Measurements from ENCODE around the gene MYO18A.
"Not testable (repeated sequence)": the region's sequence is repeated elsewhere in the genome, so short reads cannot be mapped to it uniquely, and the experiment has no call there.

The MYO18A gene

GRCh38 chr17:29095439-29095838 is 84.8 kb downstream of the MYO18A start:
- DNase-seq: no peak

GRCh38 chr17:29094101-29094708 is 86.0 kb downstream of the MYO18A start:
- no peak for DNase-seq

DNA sequence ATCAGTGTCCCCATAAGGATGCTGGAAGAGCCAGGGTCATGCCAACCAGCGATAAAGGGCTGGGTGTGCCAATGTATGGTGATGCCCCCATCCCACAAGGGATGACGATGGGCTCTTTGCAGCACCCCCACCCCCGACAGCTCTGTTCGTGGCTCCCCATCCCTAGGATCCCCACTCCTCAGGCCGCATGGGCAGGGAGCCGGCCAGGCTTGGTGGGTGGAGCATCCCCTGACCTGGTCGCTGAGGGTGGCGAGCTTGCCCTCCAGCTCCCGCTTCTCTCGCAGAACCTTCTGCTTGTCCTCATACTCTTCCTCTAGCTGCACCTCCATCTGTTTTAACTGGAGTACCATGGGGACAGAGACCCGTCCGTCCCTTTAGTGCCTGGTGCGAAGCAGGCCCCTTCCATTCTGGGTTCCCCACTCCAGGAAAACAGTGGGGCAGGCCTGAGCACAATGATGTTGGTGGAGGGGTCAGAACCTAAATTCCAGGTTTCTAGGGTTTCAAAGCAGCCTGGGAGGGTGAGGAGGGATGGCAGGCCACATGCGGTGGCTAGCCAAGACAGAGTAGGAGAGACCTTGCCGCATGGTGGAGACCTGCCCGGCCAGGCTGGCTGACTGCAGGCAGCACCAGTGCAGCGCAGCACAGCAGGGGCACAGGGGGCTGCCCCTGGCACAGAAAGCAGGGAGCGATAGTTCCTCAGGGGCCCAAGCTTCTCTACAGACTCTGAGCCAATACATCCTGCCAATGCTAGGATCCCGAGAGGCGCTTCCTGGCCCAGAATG is 86.9 kb downstream of the MYO18A start:
- DNase-seq: no peak

- DNase-seq: no peak
Observed at GRCh38 chr17:29091606-29092289, 88.5 kb downstream of the MYO18A start.

- DNase-seq: no peak
Observed at GRCh38 chr17:29090750-29091605, 89.2 kb downstream of the MYO18A start.

DNA sequence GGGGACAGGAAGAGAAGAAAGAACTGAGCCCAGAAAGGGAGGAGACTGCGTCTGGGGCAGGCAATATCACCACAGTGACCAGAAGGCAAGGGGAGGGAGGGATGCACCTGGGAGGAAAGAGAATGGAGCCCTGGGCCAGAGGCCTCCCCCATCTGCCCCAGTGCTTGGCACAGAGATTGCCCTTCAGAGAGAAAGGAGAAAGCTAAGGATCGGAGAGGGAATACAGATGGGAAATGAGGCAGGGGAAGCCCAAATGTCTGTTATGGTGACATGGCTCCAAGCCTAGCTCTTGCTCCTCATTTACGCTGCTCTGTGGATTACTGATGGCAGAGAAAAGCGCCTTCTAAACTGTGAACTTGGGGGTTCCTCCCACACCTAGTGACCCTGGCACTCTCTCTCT is 90.1 kb downstream of the MYO18A start:
- no peak for DNase-seq

- DNase-seq: no peak
Observed at GRCh38 chr17:29089601-29090044, 90.6 kb downstream of the MYO18A start.

GRCh38 chr17:29088782-29089181 is 91.4 kb downstream of the MYO18A start:
- not testable (repeated sequence) for DNase-seq

DNA sequence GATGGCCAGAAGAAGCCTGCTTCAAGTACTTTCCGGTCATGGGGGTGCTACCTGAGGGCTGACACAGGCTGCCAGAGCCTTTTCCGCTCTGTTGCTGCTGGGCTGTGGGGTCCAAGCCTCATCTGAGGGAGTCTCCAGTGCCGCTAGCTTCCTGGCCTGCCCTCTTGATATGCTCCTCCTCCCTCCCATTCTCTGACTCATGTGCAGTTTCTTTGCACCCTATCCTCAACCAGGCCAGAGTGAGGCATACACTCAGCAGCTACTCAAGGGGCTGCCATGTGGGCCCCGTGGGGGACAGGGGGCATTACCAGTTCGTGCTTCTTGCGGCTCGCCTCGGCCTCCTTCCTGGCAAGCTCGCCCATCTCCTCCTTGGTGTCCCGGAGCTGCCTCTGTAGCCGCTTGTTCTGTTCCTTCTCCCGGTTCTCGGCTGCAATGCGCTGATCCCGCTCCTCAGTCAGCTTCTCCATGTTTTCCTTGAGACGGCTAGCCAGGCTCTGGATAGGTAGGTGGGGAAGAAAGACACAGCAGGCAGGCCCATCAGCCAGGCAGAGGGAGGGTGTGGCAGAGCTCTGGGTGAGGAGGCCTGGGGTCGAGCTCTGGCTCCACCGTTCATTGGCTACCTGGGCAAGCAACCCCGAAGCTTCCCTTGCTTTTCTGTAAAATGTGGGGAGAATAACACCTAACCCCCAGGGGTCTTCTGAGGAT is 93.4 kb downstream of the MYO18A start:
- no peak for DNase-seq

- no peak for DNase-seq
Observed at GRCh38 chr17:29085223-29085622, 95.0 kb downstream of the MYO18A start.

- DNase-seq: no peak
Observed at GRCh38 chr17:29084541-29085146, 95.6 kb downstream of the MYO18A start.

DNA sequence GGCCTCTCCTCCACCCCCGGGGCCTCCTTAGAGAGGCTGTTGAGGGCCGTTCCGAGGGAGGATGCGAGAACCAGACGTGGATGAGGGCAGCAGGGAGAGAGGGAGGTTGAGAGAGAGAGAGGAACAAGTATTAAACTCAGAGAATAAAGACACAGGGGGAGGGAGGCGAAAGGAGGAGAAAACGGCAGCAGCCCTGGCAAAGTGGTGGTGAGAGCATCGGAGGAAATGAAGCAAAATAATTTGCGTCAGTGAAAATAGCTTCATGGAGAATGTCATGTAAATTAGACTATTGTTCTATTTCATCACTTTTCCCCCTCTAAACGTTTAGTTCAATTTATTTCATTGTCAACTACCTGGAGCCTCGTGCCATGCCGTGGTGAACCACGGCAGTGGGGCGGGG is 99.2 kb downstream of the MYO18A start:
- DNase-seq: no peak

- DNase-seq: no peak
Observed at GRCh38 chr17:29080323-29080722, 99.9 kb downstream of the MYO18A start.

DNA sequence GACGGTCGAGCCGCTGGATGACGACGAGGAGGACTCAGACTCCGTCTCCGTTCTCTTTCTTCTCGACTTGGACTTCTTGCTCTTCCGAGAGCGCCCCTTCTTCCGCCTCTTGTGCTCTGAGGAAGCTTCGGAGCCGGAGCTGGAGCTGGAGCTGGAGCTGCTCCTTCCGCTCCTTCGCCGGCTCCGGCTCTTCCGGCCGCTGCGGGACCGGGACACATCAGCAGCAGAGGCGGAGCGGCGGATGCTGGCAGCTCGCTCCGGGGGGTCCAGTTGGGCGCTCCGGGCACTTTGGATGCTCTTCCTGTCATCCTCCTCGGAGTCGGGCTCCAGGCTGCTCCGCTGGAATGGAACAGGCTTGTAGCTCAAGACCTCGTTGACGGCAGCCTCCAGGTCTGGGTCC is 100.3 kb downstream of the MYO18A start:
- no peak for DNase-seq

DNA sequence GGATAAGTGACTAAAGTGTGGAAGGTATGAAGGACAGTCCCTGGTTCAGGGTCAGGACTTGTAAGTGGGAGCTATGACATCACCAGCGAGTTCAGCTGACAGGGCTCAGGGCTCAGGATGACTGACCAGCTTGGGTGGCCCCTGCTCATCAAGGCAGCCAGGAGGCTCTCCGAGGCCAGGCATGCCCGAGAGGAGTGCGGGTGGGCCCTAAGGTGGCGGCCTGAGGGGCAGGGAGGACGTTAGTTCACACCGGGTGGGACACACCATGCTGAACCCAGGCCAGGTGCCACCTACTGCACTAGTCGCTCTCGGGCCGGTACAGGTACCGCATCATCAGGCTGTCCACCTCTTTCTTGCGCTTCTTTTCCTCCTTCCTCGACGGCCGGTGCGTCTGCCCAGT is 100.8 kb downstream of the MYO18A start:
- DNase-seq: no peak

DNA sequence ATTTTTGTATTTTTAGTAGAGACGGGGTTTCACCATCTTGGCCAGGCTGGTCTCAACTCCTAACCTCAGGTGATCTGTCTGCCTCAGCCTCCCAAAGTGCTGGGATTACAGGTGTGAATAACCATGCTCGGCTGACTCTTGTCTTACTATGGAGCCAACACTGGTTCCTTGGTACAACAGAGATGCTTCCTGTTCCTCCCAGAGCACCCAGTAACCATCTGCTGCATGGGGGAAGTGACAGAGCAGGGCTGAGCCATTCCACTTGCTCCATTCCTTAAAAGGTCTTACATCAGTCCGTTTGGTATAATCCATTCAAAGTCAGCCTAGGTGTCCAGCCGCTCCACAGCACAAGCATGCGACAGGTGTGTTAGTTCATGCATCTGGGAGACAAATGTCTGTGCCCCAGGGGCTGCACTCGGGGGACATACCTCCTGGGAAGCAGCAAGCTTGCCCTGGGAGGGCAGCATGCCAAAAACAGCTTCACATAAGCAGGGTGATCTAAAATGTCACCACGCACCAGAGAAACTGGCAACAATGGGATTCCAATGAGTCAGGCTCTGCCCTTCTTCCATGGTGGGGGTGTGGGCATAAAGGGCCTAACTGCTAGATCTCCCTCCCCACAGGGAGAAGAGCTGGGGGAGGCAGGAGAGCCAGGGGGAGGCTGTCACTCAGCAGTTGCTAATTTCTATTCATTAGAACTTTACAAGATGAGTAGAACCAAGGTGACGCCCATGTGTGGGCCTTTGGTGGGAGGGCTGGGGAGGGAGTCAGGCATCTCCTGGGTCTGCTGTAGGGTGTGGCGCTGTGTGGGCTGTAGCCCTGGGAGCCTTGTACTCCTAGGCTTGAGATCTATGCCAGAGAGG is 101.8 kb downstream of the MYO18A start:
- DNase-seq: no peak

DNA sequence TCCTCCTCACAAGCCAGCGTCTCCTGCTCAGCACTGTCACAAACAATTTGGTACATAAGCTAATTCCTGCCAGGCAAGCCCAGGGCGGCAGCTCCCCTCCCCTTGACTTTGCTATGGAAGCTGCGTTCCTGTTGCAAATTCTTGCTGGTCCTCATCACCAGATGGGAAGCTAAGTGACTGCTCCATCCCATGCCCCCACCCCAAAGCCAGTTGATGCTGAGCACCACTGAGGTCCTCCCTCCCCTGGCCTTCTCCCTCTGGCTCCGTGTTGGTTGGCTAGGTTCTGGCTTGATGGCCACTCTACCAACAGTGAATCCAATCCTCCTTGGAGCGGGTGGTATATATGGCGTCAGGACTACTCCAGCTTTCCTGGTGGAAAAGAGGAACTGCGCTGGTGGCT is 102.9 kb downstream of the MYO18A start:
- DNase-seq: no peak

- DNase-seq: no peak
Observed at GRCh38 chr17:29076722-29077121, 103.5 kb downstream of the MYO18A start.

DNA sequence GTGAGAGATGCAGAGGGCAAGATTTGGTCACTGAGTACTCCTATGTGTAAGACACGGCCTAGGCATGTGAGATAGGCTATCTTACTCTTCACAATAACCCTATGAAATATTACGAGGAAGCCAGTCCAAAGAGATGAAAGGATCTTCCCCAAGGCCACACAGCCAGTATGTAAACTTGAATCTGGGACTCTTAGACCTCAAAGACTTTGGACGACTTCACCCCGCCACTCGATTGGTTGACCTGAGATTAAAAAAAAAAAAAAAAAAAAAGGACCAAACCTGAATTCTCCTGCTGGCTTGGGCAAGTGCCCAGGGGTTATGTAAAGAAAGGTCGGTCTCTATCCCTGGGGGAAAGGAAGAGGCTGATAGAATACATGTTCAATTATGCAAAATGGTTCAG is 104.1 kb downstream of the MYO18A start:
- no peak for DNase-seq

GRCh38 chr17:29074488-29074887 is 105.7 kb downstream of the MYO18A start:
- no peak for DNase-seq

DNA sequence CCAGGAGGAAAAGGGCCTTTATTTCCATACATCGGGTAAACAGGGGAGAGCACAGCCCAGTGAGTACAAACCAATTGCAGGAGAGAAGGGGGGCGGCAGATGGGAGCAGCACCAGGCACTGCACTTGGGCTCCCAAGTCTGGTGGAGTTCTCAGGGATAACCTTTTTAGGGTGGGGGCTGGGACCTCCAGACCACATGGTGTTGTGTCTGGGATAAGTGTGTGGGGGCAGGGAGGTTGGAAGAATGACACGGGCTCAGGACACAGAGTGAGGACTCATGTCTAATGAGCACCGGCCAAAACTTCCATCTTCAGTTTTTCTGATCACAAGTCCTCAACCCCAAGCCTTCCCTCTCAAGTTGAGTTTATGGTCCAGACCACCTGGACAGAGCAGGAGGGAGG is 106.7 kb downstream of the MYO18A start:
- DNase-seq: no peak

Data from activated CD4-positive, alpha-beta T cell treated with anti-CD3 and anti-CD28 coated beads for 48 hours (primary cell).